BLaER1 (cell line): Measurements from ENCODE around the gene GNB5.

Experiments used
- H3K27ac ChIP-seq: shearing (Covaris generic); formaldehyde crosslinking; 2 replicates; pipeline ENCODE4 v1.8.1; 2022
- H3K27me3 ChIP-seq: shearing (Covaris generic); formaldehyde crosslinking; 2 replicates; pipeline ENCODE4 v1.8.1; 2022
- H3K36me3 ChIP-seq: shearing (Covaris generic); formaldehyde crosslinking; 2 replicates; pipeline ENCODE4 v1.8.1; 2022
- H3K4me1 ChIP-seq: shearing (Covaris generic); formaldehyde crosslinking; 2 replicates; pipeline ENCODE4 v1.8.1; 2022
- H3K4me2 ChIP-seq: shearing (Covaris generic); formaldehyde crosslinking; 2 replicates; pipeline ENCODE4 v1.8.1; 2022
- H3K4me3 ChIP-seq: shearing (Covaris generic); formaldehyde crosslinking; 2 replicates; pipeline ENCODE4 v1.8.1; 2022
- H3K9ac ChIP-seq: shearing (Covaris generic); formaldehyde crosslinking; 2 replicates; pipeline ENCODE4 v1.8.1; 2022
- H3K9me3 ChIP-seq: shearing (Covaris generic); formaldehyde crosslinking; 2 replicates; pipeline ENCODE4 v1.8.1; 2022
- H4K20me1 ChIP-seq: shearing (Covaris generic); formaldehyde crosslinking; 2 replicates; pipeline ENCODE4 v1.8.1; 2022
- Cebpa-rat ChIP-seq: shearing (Covaris generic); IDR thresholded peaks from 2 replicates; pipeline ENCODE4 v1.8.1; 2022

The GNB5 gene

GRCh38 chr15:52208306-52208946 is 17.2 kb upstream of the GNB5 start:
- no peak overlapping the region for H3K4me3 ChIP-seq
- H3K9ac ChIP-seq: no peak overlapping the region
- no peak overlapping the region for H3K27ac ChIP-seq
- no peaks in the 10 kb centered on the region for H3K27me3 ChIP-seq
- H3K4me1 ChIP-seq: no peaks in the 10 kb centered on the region
- no peaks in the 10 kb centered on the region for H4K20me1 ChIP-seq
- peaks cover 82% of the 10 kb centered on the region for H3K36me3 ChIP-seq
- no peak overlapping the region for H3K4me2 ChIP-seq
- TF ChIP-seq Cebpa-rat: no peak
- H3K9me3 ChIP-seq: no peaks in the 10 kb centered on the region

GRCh38 chr15:52207191-52207590 is 16.0 kb upstream of the GNB5 start:
- TF ChIP-seq Cebpa-rat: no peak
- Histone ChIP-seq H3K27ac (no peak overlapping the region), H4K20me1 (no peaks in the 10 kb centered on the region), H3K4me1 (no peaks in the 10 kb centered on the region), H3K9me3 (no peaks in the 10 kb centered on the region), H3K4me2 (no peak overlapping the region), H3K4me3 (no peak overlapping the region), H3K27me3 (no peaks in the 10 kb centered on the region), H3K36me3 (peaks cover 76% of the 10 kb centered on the region), H3K9ac (no peak overlapping the region)

DNA sequence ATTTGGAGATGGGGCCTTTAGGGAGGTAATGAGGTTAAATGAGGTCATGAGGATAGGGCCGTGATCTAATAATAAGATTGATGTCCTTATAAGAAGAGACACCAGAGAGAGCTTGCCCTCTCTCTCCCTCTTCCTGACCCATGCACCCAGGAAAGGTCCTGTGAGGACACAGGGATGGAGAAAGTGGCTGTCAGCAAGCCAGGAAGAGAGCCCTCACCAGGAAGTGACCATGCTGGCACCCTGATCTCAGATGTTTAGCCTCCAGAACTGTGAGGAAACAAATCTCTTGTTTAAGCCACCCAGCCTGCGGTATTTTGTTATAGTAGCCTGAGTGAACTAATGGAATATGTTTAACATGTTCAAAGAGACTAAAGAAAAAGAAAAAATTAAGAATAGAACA is 15.3 kb upstream of the GNB5 start:
- Histone ChIP-seq H3K9me3 (no peaks in the 10 kb centered on the region), H3K4me3 (no peak overlapping the region), H3K4me2 (no peak overlapping the region), H3K27me3 (no peaks in the 10 kb centered on the region), H3K36me3 (peaks cover 69% of the 10 kb centered on the region), H3K9ac (no peak overlapping the region; the same call in 1 of the 2 replicates), H3K27ac (no peak overlapping the region), H3K4me1 (no peaks in the 10 kb centered on the region), H4K20me1 (no peaks in the 10 kb centered on the region)
- TF ChIP-seq Cebpa-rat: no peak

- Histone ChIP-seq H3K27me3 (no peaks in the 10 kb centered on the region), H3K36me3 (peaks cover 65% of the 10 kb centered on the region), H4K20me1 (no peaks in the 10 kb centered on the region), H3K4me1 (no peaks in the 10 kb centered on the region), H3K4me3 (no peak overlapping the region), H3K9me3 (no peaks in the 10 kb centered on the region), H3K9ac (no peak overlapping the region), H3K4me2 (no peak overlapping the region), H3K27ac (no peak overlapping the region)
- no peak for TF ChIP-seq Cebpa-rat
These were observed 13.5 kb upstream of the GNB5 start for GRCh38 chr15:52204657-52205056.

DNA sequence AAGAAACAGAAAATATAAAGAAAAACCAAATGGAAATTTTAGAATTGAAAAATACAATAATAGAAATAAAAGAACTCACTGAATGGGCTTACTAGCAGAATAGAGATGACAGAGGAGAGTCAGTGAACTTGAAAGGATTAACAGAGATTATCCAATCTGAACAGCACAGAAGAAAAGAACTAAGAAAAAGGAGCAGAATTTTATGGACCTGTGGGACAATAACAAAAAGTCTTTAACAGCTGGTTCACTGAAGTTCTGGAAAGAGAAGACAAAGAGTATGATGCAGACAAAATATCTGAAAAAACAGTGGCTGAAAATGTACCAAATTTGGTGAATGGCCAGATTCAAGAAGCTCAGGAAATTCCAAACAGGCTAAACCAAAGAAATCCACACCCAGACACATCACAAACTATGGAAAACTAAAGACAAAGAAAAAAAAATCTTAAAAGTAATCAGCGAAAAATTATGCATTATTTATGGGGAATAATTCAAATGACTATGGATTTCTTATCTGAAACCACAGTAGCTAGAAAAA is 9.7 kb upstream of the GNB5 start:
- H4K20me1 ChIP-seq: no peaks in the 10 kb centered on the region
- H3K27me3 ChIP-seq: no peaks in the 10 kb centered on the region
- no peak for TF ChIP-seq Cebpa-rat
- no peak overlapping the region for H3K4me2 ChIP-seq
- H3K9me3 ChIP-seq: no peaks in the 10 kb centered on the region
- H3K9ac ChIP-seq: no peak overlapping the region
- H3K4me1 ChIP-seq: no peaks in the 10 kb centered on the region
- H3K4me3 ChIP-seq: no peak overlapping the region
- H3K36me3 ChIP-seq: peaks cover 69% of the 10 kb centered on the region
- no peak overlapping the region for H3K27ac ChIP-seq

GRCh38 chr15:52199271-52199670 is 8.1 kb upstream of the GNB5 start:
- Histone ChIP-seq H3K4me1 (no peaks in the 10 kb centered on the region), H3K4me3 (no peak overlapping the region)
- no peak for TF ChIP-seq Cebpa-rat

DNA sequence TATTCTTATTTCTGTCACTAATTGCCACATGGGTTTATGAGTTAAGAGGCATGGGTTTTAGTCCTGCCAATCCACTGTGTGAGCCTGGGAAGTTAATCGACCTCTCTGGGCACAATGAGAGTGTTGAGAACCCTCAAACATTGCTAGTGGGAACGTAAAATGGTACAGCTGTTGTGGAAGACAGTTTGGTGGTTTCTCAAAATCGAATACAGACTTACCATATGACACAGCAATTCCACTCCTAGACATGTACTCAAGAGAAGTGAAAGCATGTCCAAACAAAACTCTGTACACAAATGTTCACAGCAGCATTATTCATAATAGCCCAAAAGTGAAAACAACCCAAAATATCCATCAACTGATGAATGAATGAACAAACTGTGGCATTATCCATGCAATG is 5.7 kb upstream of the GNB5 start:
- TF ChIP-seq Cebpa-rat: no peak
- no peak overlapping the region for H3K27ac ChIP-seq
- no peaks in the 10 kb centered on the region for H3K4me1 ChIP-seq
- no peaks in the 10 kb centered on the region for H4K20me1 ChIP-seq
- H3K9me3 ChIP-seq: no peaks in the 10 kb centered on the region
- H3K4me2 ChIP-seq: no peak overlapping the region
- no peak overlapping the region for H3K4me3 ChIP-seq
- no peak overlapping the region for H3K9ac ChIP-seq
- H3K36me3 ChIP-seq: peaks cover 64% of the 10 kb centered on the region
- H3K27me3 ChIP-seq: no peaks in the 10 kb centered on the region

More at GRCh38 chr15:52199271-52199670, 8.1 kb upstream of the GNB5 start:
- Histone ChIP-seq H3K4me2 (no peak overlapping the region), H3K9ac (no peak overlapping the region), H3K9me3 (no peaks in the 10 kb centered on the region), H4K20me1 (no peaks in the 10 kb centered on the region), H3K27ac (no peak overlapping the region), H3K36me3 (peaks cover 70% of the 10 kb centered on the region), H3K27me3 (no peaks in the 10 kb centered on the region)

DNA sequence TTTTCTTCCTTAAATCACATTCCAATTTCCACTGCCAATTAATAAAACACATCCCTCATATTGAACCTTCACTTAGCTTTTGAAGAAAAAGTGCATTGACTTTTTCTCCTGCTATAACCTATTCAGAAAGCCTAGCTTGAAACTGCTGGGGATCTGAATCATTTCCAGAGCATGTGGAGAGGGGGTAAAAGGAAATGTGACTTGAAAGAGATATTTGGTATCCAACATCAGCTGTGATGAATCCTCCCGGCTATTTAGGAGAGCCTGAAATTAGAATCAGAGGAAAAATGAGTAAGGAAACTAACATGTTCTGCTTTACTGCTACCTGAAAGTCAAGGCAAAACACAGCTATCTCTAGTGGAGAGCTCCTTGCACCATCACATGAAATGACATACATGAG is 2.6 kb upstream of the GNB5 start:
- H3K36me3 ChIP-seq: peaks cover 47% of the 10 kb centered on the region
- H3K27ac ChIP-seq: no peak overlapping the region
- no peaks in the 10 kb centered on the region for H3K4me1 ChIP-seq
- H3K4me3 ChIP-seq: no peak overlapping the region
- H3K9ac ChIP-seq: no peak overlapping the region
- H3K9me3 ChIP-seq: no peaks in the 10 kb centered on the region
- no peaks in the 10 kb centered on the region for H4K20me1 ChIP-seq
- H3K4me2 ChIP-seq: no peak overlapping the region
- H3K27me3 ChIP-seq: no peaks in the 10 kb centered on the region
- no peak for TF ChIP-seq Cebpa-rat

DNA sequence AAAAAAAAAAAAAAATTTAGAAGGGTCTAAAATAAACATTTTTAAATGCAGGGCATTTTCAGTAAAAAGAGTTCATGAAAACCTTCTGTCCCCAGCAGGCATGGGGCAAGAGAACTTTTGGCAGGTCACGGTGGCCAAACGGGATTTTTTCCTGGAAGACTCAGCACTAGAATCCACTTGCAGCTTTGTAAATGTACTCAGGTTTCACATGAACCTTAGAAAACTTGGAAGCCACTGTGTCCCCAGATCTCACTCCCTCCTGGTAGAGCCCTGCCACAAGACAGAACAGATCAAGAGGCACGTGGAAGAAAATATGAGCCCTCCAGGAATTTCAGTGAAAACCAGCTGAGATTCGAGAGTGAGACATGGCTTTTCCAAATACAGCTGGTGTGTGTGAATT is 2.1 kb upstream of the GNB5 start:
- Histone ChIP-seq H3K4me3 (no peak overlapping the region), H3K4me2 (no peak overlapping the region), H3K4me1 (no peaks in the 10 kb centered on the region), H4K20me1 (no peaks in the 10 kb centered on the region), H3K9ac (no peak overlapping the region), H3K9me3 (no peaks in the 10 kb centered on the region), H3K27me3 (no peaks in the 10 kb centered on the region), H3K36me3 (peaks cover 45% of the 10 kb centered on the region), H3K27ac (no peak overlapping the region)
- TF ChIP-seq Cebpa-rat: no peak

DNA sequence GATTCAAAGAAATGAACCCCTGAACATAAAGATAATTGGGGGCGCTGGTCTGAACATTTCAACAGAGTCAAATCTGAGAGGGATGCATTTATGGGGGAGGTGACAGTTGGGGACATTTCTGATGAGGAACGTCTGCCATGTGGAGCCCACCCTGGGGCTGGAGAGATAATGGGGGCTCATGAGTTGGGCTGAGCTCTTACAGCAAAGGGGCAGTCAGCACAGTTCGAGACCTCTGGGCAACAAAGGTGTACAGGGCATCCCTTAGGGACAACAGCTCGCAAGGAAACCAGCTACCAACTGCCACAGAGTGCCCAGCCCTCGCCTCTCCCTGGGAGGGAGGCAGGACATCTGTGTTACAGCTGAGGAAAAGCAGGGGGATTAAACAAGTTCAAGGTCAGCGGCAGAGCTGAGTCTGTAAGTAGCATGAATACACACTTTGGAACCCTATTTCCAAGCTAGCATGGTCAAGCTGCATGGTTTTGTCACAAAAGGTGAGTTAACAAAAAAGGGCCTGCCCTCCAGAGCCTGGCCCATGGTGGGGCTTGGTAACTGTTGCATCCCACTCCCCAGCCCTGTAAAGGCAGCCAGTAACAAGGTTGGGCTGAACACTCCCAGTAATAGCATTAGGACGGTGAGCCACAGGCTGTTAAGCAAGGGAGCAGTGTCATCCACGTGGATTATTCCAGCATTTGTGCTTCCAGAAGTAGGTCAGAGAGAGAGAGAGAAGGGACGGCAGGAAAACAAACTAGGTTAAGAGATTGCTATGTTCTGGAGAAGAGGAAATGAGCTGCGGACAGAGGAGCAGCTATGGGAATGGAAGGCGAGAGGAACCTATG is 4.3 kb downstream of the GNB5 start:
- Histone ChIP-seq H4K20me1 (no peaks in the 10 kb centered on the region), H3K4me2 (no peak overlapping the region), H3K27ac (no peak overlapping the region), H3K9ac (no peak overlapping the region), H3K4me3 (no peak overlapping the region), H3K4me1 (no peaks in the 10 kb centered on the region), H3K9me3 (peaks cover 3% of the 10 kb centered on the region; the same call in 1 of the 2 replicates), H3K27me3 (no peaks in the 10 kb centered on the region), H3K36me3 (no peaks in the 10 kb centered on the region)
- TF ChIP-seq Cebpa-rat: no peak
